ENCODE data around the gene FAM13B. TPM values are rescaled to one million over a fixed set of nuclear protein-coding genes. Genes with fewer than 3 reads are reported as not detected.

Gene FAM13B
- total RNA-seq, 1 experiment from 2014 or later, result 15.0 TPM

DNA sequence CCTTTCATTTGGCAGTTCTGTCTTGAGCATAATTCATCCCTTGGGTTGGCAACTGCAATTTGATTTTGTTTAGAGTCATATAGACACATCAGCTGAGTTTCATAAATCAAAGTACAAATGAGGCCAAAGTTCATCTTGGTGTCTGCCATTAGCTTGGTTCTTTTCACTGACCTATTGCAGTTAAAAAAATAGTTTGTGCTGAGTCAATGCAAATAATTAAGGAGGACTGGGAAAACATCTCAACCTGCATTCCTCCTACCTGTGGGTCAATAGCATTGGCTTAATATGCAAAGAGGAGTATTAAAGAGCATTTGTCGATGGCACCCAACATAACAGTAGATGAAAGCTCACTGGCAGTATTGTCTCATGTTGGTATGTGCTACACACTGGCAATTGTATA is 142.0 kb downstream of the FAM13B start:
- Histone ChIP-seq H3K4me3 (no peak overlapping the region), H3K27me3 (no peaks in the 10 kb centered on the region), H3K36me3 (no peaks in the 10 kb centered on the region), H3K9me3 (no peaks in the 10 kb centered on the region)
- DNase-seq, result no peak

DNA sequence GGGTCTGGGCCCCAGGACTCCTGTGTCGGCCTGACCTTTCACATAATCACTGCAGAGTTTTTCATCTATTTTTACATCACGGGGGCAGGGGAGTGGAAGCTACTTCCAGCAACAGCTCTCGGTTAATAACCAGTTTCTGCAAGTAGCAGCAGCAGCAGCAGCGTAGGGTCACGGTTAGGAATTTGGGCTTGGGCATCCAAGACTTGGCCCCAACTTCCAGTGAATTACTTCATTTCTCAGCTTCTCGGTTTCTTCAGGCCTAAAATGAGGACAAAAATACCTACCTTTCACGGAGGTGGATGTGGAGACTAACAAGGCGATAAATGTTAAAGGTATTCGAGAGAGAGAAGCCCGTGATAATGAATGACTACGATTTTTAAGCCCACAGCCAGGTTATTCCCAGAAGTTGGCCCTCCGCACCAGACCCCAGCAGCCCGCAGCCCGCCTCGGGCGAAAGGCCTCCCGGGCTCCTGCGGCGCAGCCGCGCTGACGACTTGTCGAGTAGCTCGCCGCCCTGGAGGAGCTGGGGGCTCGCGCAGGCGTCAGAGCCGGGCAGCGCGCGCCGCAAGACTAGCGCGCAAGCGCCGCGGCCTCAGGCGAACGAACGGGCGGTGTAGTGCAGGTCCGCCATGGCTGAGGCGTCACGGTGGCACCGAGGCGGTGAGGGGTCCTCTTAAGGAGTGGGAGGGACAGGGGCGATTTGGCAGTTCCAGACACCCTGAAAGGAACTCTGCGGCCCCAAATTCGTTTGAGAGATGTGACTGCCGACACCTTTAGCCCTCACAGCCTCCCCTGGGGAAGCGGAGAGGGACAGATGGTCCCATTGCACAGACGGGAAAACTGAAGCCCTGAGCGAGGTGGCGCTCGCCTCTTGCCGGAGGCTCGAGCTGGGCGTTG is 143.8 kb downstream of the FAM13B start, which contains the start of gene PKD2L2:
PKD2L2 (plus strand) TSS at position 595 of the 897 bp plus-strand sequence; CDS start at position 630, 35 bp downstream.
- peak; percentile 93 for DNase-seq
- Histone ChIP-seq H3K9me3 (no peaks in the 10 kb centered on the region), H3K27me3 (no peaks in the 10 kb centered on the region), H3K4me3 (peak within 1 kb of the TSS; percentile 47), H3K36me3 (no peaks in the 10 kb centered on the region)

DNA sequence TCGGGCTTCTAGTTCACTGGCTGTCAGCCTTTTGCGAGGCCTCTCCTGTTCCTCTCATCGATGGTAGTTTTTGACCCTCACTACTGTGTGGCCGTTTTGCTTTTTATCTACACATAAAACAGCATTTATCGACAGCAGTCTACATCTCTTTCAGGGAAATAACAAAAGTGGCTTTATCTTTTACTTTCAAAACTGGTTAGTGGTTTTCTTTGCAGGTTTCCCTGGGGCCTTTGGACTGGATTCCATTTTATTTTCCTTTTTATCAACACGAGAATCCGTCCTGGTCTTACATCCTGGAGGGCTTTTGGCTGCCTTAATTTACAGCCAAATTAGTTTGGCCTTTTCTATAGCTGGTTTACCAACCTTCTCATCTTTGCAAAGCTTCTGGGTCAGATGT is 144.4 kb downstream of the FAM13B start:
- no peaks in the 10 kb centered on the region for H3K9me3 ChIP-seq
- H3K36me3 ChIP-seq, result no peaks in the 10 kb centered on the region
- peak overlapping the region; percentile 47 for H3K4me3 ChIP-seq
- no peaks in the 10 kb centered on the region for H3K27me3 ChIP-seq
- DNase-seq, result no peak

Other genes starting within 250 kb of the FAM13B start
- not detected in 2 replicates for gene MYOT, start 165.2 kb downstream of the FAM13B start, total RNA-seq (2014; rRNA removed; shearing (Covaris generic); ENCODE audit: low replicate concordance)
- not detected in 2 replicates for gene PKD2L2, start 143.6 kb downstream of the FAM13B start, total RNA-seq (2014; rRNA removed; shearing (Covaris generic); ENCODE audit: low replicate concordance)
- not detected in 2 replicates for gene WNT8A, start 51.0 kb upstream of the FAM13B start, total RNA-seq (2014; rRNA removed; shearing (Covaris generic); ENCODE audit: low replicate concordance)
- gene NME5, start 106.3 kb upstream of the FAM13B start, total RNA-seq (2014; rRNA removed; shearing (Covaris generic); ENCODE audit: low replicate concordance), result not detected in 2 replicates
- 64.9 and 106 TPM in 2 replicates for gene BRD8, start 145.6 kb upstream of the FAM13B start, total RNA-seq (2014; rRNA removed; shearing (Covaris generic); ENCODE audit: low replicate concordance)
- gene KIF20A, start 146.0 kb upstream of the FAM13B start, total RNA-seq (2014; rRNA removed; shearing (Covaris generic); ENCODE audit: low replicate concordance), result 111 and 129 TPM in 2 replicates
- gene CDC23, start 180.2 kb upstream of the FAM13B start, total RNA-seq (2014; rRNA removed; shearing (Covaris generic); ENCODE audit: low replicate concordance), result 33.8 and 44.3 TPM in 2 replicates
- gene GFRA3, start 241.5 kb upstream of the FAM13B start, total RNA-seq (2014; rRNA removed; shearing (Covaris generic); ENCODE audit: low replicate concordance), result not detected in 2 replicates